Measurements from ENCODE around the gene RAC2. TPM values are rescaled to one million over a fixed set of nuclear protein-coding genes. Genes with fewer than 3 reads are reported as not detected.
A peak's percentile ranks its signal among the peaks of the same experiment; 100 is the strongest.
"Not testable (repeated sequence)": the region's sequence is repeated elsewhere in the genome, so short reads cannot be mapped to it uniquely, and the experiment has no call there.

The RAC2 gene
- total RNA-seq, 1 experiment from 2014 or later = 50.5 TPM

DNA sequence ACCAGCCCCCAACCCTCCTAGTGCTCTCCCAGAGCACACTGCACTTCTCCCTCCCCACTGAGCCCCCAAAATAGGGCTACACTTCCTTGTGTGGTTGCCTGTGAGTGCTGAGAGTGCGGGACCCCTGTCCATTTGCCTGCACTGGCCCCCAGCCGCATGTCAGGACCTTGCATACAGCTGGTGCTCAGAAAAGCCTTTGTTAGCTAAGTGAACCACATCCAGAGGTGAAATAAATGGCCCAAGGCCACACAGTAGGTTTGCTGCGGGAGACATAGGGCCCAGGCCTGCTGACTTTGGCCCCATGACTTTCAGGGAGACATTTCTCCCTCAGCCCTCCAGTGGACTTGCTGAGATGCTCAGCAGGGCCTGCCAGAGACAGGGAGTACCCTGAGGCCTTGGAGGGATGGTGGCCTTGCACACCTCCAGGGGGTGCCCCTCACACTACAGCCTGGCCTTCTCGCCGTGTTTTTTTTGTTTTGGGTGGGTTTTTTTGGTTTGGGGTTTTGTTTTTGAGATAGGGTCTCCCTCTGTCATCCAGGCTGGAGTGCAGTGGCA lies 42.0 kb downstream of the RAC2 start:
- no peak overlapping the region for H3K4me3 ChIP-seq (ENCODE audit: low read length)
- ChIA-PET CTCF (no interaction called here), POLR2A (ENCODE audit: unreplicated experiment) (no interaction called here)
- H3K36me3 ChIP-seq (ENCODE audit: low read depth, low read length) = no peaks in the 10 kb centered on the region
- TF ChIP-seq EZH2phosphoT487 (IDR thresholded peaks at IDR 0.05; ENCODE audit: borderline replicate concordance, low read length) (no peak), EZH2 (IDR thresholded peaks at IDR 0.05; ENCODE audit: low read length, unreplicated experiment) (no peak)
- TF ChIP-seq, protein P1, sequence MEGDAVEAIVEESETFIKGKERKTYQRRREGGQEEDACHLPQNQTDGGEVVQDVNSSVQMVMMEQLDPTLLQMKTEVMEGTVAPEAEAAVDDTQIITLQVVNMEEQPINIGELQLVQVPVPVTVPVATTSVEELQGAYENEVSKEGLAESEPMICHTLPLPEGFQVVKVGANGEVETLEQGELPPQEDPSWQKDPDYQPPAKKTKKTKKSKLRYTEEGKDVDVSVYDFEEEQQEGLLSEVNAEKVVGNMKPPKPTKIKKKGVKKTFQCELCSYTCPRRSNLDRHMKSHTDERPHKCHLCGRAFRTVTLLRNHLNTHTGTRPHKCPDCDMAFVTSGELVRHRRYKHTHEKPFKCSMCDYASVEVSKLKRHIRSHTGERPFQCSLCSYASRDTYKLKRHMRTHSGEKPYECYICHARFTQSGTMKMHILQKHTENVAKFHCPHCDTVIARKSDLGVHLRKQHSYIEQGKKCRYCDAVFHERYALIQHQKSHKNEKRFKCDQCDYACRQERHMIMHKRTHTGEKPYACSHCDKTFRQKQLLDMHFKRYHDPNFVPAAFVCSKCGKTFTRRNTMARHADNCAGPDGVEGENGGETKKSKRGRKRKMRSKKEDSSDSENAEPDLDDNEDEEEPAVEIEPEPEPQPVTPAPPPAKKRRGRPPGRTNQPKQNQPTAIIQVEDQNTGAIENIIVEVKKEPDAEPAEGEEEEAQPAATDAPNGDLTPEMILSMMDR (conservative IDR thresholded peaks at IDR 0.05; ENCODE audit: low read depth, low read length) = no peak
- no peaks in the 10 kb centered on the region for H3K27me3 ChIP-seq (ENCODE audit: low read length)
- H3K9me2 ChIP-seq (replicated peaks; ENCODE audit: low read length) = no peaks in the 10 kb centered on the region
- no peaks in the 10 kb centered on the region for H4K20me1 ChIP-seq (ENCODE audit: low read length)
- no TSS peak for BruUV-seq (replicated peaks)
- ATAC-seq (no peak), DNase-seq (no peak)
- H3K9ac ChIP-seq (ENCODE audit: low read length) = no peak overlapping the region
- H3K79me2 ChIP-seq (ENCODE audit: low read length) = no peaks in the 10 kb centered on the region
- no peaks in the 10 kb centered on the region for H3K9me3 ChIP-seq (ENCODE audit: low read length)
- H3K4me2 ChIP-seq (ENCODE audit: low read length) = no peak overlapping the region
- H2AFZ ChIP-seq (ENCODE audit: low read length) = no peak overlapping the region
- intact Hi-C loops (cut with micrococcal nuclease) = no loop called here
- H3K4me1 ChIP-seq (ENCODE audit: insufficient read depth, low read length) = peaks cover 25% of the 10 kb centered on the region
- H3F3A ChIP-seq (ENCODE audit: low read length, unreplicated experiment) = no peaks in the 10 kb centered on the region
- H3K27ac ChIP-seq (ENCODE audit: low read length) = no peak overlapping the region

DNA sequence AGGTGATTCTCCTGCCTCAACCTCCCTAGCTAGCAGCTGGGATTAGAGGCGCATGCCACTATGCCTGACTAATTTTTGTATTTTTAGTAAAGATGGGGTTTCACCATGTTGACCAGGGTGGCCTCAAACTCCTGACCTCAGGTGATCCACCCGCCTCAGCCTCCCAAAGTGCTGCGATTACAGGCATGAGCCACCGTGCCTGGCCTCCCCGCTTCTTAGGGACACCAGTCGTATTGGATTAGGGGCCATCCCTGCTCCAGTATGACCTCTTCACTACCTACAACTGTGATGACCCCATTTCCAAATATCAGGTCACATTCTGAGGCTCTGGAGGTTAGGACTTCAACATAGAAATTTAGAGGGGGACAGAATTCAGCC lies 42.6 kb downstream of the RAC2 start:
- DNase-seq; BruUV-seq (replicated peaks); CTCF ChIA-PET; H3K9ac ChIP-seq (ENCODE audit: low read length); intact Hi-C loops (cut with micrococcal nuclease); H3K36me3 ChIP-seq (ENCODE audit: low read depth, low read length); H3K9me3 ChIP-seq (ENCODE audit: low read length); H3K4me2 ChIP-seq (ENCODE audit: low read length); H3K27me3 ChIP-seq (ENCODE audit: low read length); H3K79me2 ChIP-seq (ENCODE audit: low read length); H3F3A ChIP-seq (ENCODE audit: low read length, unreplicated experiment); H2AFZ ChIP-seq (ENCODE audit: low read length); H3K4me3 ChIP-seq (ENCODE audit: low read length); ATAC-seq; H4K20me1 ChIP-seq (ENCODE audit: low read length); POLR2A ChIA-PET (ENCODE audit: unreplicated experiment); H3K27ac ChIP-seq (ENCODE audit: low read length); H3K9me2 ChIP-seq (replicated peaks; ENCODE audit: low read length): not testable (repeated sequence)
- peaks cover 31% of the 10 kb centered on the region for H3K4me1 ChIP-seq (ENCODE audit: insufficient read depth, low read length)

DNA sequence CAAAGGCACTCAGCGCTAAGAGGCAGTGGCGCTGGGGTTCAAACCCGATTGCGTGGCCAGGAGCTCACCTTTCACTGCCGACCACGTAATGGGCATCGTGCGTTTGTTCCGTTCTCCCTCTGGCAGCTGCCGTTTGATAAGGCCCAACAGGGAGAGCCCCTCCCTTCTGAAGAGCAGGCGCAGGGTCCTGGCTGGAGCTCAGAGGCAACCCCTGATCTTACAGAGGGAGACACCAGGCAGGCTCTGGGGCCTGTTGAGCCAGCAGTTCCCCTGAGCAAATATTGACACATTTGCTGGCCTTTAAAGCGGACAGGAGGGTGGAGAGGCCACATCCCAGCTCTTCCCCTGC lies 44.3 kb downstream of the RAC2 start:
- no peaks in the 10 kb centered on the region for H3K79me2 ChIP-seq (ENCODE audit: low read length)
- TF ChIP-seq, protein P1 (conservative IDR thresholded peaks at IDR 0.05; ENCODE audit: low read depth, low read length) = 0 out of 2 replicates have a peak, but pooled peaks have one; percentile 3
- TF ChIP-seq EZH2 (IDR thresholded peaks at IDR 0.05; ENCODE audit: low read length, unreplicated experiment) = no peak
- TSS peak; percentile 65 for BruUV-seq (replicated peaks)
- intact Hi-C loops (cut with micrococcal nuclease) = loop anchor here (1.0 to 10.0 kb wide), 3 partner anchors 33 to 213 kb away; no protein-coding TSS in a partner anchor
- no peaks in the 10 kb centered on the region for H4K20me1 ChIP-seq (ENCODE audit: low read length)
- no peaks in the 10 kb centered on the region for H3K9me2 ChIP-seq (replicated peaks; ENCODE audit: low read length)
- H3K27me3 ChIP-seq (ENCODE audit: low read length) = no peaks in the 10 kb centered on the region
- ChIA-PET CTCF (interaction anchor here (0.9 to 1.2 kb wide), 3 partner anchors 30 to 148 kb away, joined by 3 to 5 read pairs (median 4); partner anchors contain the start of gene KCTD17), POLR2A (ENCODE audit: unreplicated experiment) (interaction anchor here (0.6 kb wide), 1 partner anchor 30 kb away, joined by 4 read pairs; no protein-coding TSS in a partner anchor)
- H3K9me3 ChIP-seq (ENCODE audit: low read length) = no peaks in the 10 kb centered on the region
- H3K4me3 ChIP-seq (ENCODE audit: low read length) = peak overlapping the region; percentile 57
- no peaks in the 10 kb centered on the region for H3F3A ChIP-seq (ENCODE audit: low read length, unreplicated experiment)
- no peaks in the 10 kb centered on the region for H3K36me3 ChIP-seq (ENCODE audit: low read depth, low read length)
- peak; percentile 11 for ATAC-seq
- H3K4me2 ChIP-seq (ENCODE audit: low read length) = peak overlapping the region; percentile 94
- peak overlapping the region; percentile 99 for H2AFZ ChIP-seq (ENCODE audit: low read length)
- H3K9ac ChIP-seq (ENCODE audit: low read length) = peak overlapping the region; percentile 95
- H3K4me1 ChIP-seq (ENCODE audit: insufficient read depth, low read length) = peaks cover 40% of the 10 kb centered on the region
- H3K27ac ChIP-seq (ENCODE audit: low read length) = peak overlapping the region; percentile 57
- peak; percentile 30 for DNase-seq
